Measurements from ENCODE around the gene FUNDC2.

The FUNDC2 gene

DNA sequence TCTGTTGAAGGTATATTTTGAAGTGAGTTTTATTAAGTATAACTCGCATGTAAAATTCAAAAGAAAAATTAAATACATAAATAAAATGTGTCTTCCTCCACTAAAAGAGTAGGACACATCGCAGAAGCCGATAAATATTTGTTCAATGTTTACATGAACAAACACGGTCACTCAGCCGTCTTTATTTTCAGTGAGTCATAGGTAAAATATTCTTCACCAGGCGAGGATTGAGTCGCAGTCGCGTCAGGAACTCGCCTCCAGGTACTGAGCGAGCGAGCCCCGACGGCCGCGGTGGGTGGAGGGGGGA, 271 bp upstream of the FUNDC2 start:
- no peak for DNase-seq

DNA sequence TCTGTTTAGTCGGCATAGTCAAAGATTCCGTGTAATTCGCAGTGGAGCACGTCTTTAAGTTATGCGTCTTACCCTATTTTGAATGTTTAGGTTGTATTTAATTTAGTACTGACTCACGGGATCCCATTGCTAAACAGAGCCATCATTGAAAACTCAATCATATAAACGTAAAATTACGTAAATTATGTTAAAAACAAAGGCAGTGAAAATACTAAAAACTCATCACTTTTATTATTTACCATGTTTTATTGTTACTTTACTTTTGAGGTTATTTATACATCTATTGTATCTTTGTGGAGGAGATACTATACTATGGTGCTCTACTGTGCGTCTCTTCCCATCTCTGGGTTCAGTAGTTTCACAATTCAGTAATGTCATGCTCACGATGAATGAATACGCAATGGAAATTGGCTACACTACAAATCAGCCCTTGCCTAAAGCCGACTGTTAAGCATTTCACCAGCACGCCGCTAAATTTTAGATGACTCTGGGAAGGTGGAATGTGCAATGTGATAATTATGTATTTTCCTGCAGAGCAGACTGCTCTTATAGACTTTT, 944 bp downstream of the FUNDC2 start:
- no peak for DNase-seq

DNA sequence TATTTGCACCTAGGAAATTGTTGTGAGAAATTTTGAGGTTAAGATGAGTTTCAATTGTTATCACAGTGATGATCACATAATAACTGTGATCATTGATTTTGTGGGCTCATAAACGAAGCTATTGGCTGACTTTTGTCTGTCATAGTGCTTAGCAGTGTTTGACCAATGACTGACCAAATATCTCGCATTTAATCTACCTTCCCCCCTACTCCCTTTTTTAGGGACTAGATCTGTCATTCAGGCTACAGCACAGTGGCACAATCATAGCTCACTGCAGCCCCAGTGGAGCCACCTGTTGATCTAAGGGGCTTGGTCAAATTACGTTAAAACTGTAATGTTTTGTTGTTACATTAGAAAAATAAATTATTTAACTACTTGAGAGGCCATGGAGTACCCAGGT, 1.5 kb downstream of the FUNDC2 start:
- no peak for DNase-seq

DNA sequence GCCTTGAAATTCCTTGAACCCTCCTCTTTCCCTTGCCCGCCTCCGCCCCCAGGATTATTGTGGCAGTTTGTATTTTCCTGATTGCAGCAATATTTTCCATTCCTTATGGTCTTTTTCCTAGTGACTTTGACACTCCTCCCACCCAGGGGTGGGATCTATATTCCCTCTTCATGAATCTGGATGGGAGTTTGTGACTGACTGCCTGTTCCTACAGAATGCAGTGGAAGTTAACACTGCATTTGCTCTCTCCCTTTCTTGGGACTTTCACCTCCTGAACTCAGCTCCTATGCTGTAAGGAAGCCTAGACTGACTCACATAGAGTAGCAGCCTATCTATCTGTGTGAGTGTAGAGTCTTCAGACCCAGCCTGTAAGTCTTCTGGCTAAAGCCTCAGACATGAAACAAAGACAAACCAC, 2.2 kb downstream of the FUNDC2 start:
- DNase-seq: no peak

DNA sequence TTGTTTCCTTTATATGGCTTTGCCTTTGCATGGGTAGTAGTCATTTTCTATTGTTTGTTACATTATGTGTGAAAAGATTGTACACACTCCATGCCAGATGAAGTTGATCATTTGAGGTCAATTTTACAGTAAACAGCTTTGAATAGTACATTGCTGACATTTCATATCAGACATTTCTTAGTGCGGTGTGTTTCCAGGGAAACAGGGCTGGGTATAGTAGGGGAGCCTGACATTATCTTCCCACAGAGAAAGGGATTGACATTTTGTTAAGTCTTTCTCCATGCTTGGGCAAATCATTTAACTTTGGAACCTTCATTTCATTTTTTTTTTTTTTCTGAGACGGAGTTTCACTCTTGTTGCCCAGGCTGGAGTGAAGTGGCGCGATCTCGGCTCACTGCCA, 5.0 kb downstream of the FUNDC2 start:
- no peak for DNase-seq

DNA sequence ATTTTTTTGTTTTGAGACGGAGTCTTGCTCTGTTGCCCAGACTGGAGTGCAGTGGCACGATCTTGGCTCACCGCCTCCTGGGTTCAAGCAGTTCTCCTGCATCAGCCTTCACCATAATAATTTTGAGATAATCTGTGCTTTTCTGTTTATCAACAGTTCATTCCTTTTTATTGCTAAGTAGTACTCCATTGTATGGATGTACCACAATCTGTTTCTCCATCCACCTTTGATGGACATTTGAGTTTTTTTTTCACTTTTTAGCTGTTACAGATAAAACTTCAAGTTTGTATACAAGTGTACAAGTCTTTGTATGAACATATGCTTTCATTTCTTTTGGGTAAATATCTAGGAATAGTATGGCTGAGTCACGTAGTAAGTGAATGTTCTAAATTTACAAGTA, 9.0 kb downstream of the FUNDC2 start:
- no peak for DNase-seq

DNA sequence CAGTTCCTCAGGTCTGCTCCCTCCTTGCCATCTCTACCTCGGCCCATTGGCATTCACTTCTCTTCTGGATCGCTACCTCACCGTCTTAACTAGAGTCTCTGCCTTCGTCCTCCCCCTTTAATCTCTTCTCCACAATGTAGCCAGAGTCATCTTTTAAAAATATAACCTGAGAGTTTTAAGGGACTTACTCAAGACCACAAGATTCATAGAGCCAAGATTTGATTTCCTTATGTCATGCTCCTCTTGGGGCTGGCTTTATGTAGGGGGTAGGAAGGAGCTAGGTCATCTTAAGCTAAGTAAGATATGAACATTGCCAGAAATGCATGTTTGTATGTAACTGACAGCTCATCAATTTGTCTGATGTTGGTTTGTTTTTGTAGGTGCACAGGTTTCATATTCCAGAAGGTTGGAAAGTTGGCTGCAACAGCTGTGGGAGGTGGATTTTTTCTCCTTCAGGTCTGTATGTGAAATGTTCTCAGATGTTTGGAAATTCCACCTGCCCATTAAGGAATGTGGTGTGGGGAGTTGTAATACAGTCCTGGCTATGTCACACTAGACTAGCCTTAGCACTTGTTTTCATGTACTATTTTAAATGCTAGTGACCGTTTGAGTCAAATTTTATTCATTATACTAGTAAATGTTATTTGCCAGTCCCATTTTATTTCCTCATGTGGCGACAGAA, 19.6 kb downstream of the FUNDC2 start:
- DNase-seq: no peak

DNA sequence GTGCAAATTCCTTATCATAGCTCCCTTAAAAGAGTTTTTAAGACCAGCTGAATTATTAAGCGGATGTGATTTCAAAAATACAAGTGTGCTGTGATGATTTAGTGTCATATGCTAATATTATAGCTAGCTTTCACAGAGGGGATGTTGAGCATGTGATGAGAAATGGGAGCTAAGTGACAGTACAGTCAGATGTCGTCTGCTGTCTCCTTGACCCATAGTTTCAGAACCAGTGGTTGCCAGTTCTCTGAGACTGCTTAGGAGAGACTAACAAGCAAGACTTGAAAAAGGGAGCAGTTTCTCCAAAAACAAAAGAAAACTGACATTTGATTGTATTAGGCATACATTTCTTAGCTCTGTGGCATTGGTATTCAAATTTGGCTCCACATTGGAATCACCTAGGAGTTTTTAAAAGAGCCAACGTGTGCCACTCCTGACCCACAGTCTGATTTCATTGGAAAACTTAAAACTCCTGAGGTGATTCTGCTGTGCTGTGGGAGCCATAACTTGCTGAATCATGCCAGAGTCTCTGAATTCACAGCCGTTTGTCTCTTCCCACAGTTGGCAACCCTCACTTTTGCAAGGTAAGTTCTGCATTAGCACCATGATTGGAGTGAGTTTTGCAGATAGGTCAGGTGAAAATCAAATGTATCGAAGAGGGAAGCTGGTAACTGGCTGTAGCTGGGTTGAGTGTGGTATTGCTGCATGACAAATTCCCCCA, 20.3 kb downstream of the FUNDC2 start:
- no peak for DNase-seq

DNA sequence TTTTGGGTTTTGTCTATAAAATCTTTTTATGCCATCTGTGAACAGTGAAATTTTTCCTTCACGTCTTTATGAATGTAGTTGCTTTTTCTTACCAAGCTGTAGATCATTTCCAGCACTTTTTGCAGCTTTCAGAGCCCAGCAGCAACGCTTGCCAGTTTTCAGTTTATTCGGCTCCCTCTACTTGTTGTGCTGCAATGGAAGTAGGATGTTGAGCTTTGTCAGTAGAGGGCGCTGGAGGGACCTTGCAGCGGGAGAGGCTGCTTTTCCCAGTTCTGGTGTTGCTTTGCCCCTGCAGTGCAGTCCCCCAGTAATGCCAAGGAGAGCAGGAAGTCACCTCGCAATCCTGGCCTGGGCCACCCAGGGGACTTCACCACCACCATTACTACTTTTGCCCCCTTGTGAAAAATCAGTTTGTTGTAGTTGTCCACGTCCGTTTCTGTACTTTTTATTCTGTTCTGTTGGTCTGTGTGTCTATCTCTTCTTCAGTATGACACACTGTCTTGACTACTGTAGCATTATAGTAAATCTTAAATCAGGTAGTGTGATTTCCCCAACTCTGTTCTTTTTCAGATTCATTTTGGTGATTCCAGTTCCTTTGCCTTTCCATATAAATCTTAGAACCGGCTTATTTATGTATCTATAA, 22.5 kb downstream of the FUNDC2 start:
- no peak for DNase-seq

DNA sequence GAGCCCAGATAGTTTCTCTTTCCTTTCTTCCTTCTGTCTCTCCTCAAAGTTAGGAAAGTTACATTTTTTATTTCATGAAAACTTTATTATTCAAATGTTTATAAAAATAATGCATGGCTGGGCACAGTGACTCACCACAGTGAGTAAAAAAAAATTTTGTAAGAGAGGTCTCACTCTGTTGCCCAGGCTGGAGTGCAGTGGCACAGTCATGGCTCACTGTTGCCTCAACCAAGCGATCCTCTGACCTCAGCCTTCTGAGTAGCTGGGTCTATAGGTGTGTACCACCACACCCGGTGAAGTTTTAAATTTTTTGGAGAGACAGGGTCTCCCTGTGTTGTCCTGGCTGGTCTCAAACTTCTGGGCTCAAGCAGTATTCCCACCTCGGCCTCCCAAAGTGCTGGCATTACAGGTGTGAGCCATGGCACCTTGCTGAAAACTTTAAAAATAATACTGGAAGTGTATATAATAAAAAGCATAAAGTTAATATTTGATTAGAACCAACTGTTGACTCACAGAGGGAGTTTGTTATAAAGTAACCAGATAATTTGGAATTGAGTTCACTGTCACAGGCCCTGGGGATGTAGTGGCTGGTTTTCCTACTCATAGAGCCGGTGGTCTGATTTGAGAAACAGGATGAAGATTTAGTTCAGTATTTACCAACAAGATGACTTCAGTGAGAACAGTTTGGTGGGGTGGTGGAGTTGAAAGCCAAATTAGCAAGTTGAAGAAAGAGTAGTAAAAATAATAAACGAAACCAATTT, 26.3 kb downstream of the FUNDC2 start:
- DNase-seq: no peak

DNA sequence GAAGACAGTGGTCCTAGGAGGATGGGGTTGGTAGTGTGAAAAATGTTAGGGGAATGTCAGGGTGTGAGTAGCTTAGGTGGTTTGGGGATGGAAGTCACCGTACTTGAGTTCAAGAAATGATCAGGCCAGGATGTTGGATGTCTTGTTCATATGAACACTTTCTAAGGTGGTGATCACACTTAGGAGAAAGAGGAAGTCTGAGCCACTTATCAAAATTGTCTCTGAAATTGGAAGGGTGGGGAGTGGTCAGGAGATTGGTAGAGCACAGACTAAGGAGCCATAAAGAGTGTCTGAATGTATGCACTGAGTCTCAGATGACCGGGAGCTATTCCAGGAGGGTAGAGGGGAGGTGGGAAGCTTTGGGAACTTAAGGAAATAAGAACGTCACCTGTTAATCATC, 27.0 kb downstream of the FUNDC2 start:
- DNase-seq: no peak

DNA sequence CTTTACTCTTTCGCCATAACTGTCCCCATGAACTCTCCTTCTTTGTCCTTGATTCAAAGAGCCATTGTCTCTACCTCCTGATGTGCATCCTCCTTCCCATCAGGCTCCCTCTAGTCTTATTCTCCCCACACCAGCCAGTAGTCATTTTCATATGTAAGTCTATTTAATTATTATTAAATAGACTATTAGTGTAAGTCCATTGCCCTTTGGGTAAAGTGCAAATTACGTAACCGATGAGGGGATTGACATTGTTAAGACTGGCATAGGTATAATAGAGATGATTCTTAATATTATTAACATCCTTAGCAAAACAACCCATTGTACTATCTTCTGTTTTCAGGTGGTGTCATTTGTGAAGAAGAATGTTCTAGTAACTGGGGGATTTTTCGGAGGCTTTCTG, 27.6 kb downstream of the FUNDC2 start:
- DNase-seq: no peak

DNA sequence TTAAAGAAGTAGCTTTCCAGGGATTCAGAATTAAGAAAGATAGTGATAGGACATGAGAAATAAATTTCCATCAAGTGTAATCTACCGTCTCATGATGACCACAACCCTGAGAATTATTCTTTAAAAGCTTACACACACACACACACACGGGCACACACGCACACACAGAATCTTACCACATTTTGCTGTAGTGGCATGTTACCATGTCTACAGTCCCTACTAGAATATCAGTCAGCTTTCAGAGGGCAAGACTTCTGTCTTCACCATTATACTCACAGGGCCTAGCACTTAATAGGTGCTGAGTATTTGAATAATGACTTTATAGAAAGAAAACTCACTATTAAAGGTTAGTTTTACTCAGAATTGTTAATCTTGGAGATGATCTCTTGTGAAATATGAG, 28.9 kb downstream of the FUNDC2 start:
- no peak for DNase-seq

DNA sequence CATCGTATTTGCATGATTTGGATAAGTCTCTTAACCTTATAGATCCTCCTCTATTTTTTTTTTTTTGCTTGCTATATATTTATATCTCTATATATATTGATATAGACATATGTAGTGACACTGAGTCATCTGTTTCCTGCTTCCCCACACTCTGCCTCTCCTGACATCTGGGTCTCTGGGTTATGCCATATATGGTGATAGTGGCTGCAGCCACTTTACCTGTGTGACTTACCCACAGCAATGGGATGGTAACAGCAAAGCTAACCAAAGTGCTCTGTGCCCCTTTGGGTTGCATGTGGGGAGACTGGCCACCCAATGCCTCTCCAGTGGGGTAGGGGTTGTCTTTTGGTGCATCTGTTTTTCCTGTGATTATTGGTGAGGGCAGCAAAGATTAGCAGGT, 29.8 kb downstream of the FUNDC2 start:
- DNase-seq: no peak

DNA sequence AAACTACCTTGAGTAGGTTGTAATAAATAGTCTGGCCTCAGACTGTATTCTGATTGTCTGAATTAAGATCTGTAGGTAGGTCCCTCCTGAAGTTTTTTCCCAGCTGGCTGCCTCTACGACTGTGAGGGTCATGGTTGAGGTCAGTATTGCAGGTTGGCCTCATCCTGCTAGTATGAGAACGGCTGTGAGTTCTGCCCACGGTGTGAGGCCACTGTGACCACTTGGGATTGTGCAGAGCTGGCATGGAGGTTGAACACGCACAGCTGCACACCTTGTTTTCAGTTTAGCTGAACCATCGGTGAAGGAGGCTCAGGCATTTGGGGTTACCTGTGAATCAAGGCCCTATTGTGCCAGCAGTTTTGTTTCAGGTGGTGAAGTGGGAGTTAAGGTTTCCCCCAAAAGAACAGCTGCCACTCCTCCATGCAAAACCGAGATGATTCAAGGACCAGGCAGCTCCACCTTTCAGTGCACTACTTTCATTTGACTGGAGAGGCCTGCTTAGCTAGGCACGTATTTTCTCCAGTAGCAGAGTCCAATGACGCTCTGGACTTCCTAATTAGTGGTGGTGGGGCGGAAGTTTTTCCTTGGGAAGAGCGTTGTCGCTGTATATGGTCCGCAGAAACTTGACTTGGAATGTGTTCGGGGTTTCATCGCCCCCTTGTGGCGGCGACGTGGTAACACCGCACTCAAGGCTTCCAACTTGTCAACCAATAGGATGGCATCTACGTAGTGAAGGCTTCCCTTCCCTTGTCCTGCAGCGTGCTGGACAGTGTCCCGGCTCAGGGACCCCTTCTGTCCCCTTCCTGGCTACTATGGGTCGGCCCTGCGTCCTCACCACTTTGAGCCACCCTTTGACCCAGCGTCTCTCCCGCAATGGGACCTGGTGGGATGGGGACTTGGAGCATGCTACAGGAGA, 30.5 kb downstream of the FUNDC2 start:
- peak; percentile 27 for DNase-seq

DNA sequence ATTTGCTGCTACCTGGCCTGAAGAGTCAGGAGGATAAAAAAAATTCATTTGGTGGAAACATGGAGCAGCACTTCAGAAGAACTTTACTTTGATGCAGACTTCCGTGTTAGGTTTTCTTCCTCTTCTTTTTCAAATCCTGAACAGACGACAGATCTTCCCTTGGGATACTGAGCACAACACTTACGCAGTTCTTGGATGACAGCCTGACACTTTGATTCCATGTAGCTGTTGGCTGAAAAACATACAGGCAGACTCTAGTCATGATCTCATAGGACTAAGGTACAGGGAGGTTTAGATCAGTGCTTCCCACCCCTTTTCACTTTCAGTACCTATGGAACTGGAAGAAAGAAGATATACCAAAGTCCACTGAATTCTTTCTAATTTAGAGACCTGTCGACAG, 35.1 kb downstream of the FUNDC2 start:
- no peak for DNase-seq

DNA sequence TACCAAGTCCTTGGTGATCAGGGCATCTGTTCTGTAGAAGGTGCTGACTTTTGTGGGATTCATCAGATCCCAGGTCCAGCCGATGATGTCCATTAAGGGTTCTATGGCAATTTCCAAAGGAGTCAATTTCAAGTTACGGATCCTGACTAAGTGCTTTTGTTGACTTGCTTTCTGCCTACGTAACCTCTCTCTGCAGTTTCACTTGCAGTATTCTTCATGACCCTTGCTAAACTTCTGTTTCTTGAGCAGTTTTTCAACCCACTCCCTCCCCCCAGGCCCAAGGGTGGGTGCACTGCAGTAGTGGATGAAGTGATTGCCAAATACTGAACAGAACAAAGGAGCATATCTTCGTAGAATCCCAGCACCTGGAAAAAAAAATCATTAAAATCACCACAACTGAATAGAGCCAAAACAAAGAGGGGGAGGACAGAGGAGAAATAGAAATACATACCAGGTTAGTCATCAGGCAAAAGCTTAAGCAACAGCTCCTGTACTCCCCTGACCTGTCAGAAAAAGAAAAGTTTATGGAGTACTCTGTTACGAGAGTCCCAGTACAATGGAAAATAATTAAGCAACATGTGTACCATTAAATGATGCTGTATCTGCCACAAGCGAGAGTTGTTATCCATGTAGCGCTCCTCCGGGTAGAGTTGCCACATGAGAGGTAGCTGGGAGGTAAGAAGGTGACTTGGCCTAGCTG, 38.5 kb downstream of the FUNDC2 start:
- no peak for DNase-seq

DNA sequence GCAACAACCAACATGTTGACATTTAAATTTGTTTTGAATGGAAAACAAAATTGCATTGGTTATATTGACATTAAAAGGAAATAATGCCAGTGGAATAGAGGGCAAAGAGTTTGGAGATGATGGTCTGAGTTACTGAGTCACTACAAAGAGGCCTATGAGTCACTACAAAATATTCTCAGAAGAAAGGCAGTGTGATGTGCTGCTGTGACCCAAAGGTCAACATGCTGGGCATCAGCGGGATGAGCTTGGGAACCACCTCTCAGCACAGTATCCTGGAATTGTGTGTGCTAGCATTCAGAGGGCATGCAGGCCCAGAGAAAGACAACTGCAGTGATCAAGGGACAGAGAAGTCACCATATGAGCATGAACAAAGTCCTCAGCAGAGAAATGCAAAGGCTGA, 41.5 kb downstream of the FUNDC2 start:
- no peak for DNase-seq

DNA sequence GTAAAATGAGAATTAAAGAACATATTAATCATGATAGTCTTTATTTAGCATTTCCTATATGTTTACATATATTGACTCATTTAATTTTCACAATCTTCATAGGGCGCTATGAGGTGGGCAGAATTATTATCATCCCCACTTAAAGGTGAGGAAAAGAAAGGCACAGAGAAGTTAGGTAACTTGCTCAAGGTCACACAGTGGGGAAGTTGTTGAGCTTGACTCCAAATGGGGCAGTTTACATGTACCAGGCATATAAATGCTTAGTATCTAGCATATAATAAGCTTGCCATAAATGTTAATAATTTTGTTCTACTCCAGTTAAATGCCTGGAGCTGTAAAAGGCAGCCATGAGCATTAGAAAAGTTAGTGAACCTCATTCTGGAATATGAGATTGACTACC, 42.8 kb downstream of the FUNDC2 start:
- DNase-seq: no peak

DNA sequence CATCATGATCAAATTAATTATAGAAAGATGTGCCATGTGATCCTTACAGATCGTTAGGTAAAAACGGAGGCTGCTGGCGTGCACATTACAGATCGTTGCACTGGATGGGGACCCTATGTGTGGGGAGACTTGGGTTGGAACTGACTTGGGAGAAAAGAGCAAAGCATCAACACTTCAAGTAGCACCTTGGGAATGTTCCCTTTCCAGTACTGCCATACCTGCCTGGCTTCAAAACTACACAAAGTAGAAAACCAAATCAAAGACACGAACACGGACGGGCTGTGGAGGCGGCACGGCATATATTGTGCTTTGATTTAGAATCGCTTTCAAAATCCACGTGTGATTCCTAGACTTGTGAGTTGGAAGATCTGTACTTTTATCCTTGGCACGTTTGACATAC, 43.4 kb downstream of the FUNDC2 start:
- DNase-seq: no peak

DNA sequence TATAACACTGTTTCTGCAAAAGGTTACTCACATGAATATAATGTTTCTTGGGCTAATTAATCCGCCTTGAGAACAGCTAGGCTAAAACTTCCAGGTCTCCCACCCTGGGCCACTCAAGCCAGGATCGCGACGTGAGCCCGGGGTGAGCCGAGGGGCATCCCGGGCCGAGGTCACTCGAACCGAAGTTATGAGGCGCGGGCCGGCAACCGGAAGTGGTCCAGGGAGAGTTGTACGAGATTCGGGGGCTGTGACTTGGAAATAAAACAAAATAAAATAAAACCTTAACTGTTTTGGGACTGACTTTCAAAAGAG, 44.0 kb downstream of the FUNDC2 start:
- DNase-seq: no peak

Measured in activated CD4-positive, alpha-beta T cell treated with anti-CD3 and anti-CD28 coated beads for 1 hour (primary cell).